MM.1S (cell line): Measurements from ENCODE around the gene ANAPC16.

Source experiments
- CTCF ChIP-seq: fragments of 300-600 bp; sonication (generic); IDR thresholded peaks from 2 replicates; pipeline ENCODE4 v1.5.1; 2016; ENCODE audit warnings: antibody characterized with exemption, low read length, mixed read lengths
- EZH2phosphoT487 ChIP-seq: fragments of 300-600 bp; sonication (generic); IDR thresholded peaks from 2 replicates; pipeline ENCODE4 v1.6.1; 2018; ENCODE audit warnings: antibody characterized with exemption, low read length

- TF ChIP-seq EZH2phosphoT487 (no peak), CTCF (no peak)
These were observed 62.3 kb downstream of the ANAPC16 start for GRCh38 chr10:72277996-72278667.
